Midbrain (tissue), 1 donor: ENCODE results near the gene CDCA4.

ENCODE experiments used
- DNase-seq: peaks from one replicate; lab custom pipeline; 2025; lab: John Stamatoyannopoulos, UW

The CDCA4 gene

GRCh38 chr14:105013150-105013785 is 7.6 kb downstream of the CDCA4 start:
- DNase-seq = peak; percentile 19

GRCh38 chr14:105012171-105012985 is 8.5 kb downstream of the CDCA4 start:
- no peak for DNase-seq

- no peak for DNase-seq
Observed at GRCh38 chr14:105011312-105011990, 9.4 kb downstream of the CDCA4 start.

GRCh38 chr14:105010891-105011291 is 10.0 kb downstream of the CDCA4 start:
- DNase-seq = no peak

GRCh38 chr14:105010106-105010505 is 10.8 kb downstream of the CDCA4 start:
- no peak for DNase-seq

GRCh38 chr14:105007593-105008264 is 13.2 kb downstream of the CDCA4 start:
- no peak for DNase-seq

GRCh38 chr14:105006831-105007592 is 13.9 kb downstream of the CDCA4 start:
- DNase-seq = no peak

- DNase-seq = no peak
Observed at GRCh38 chr14:105005929-105006830, 14.7 kb downstream of the CDCA4 start.

GRCh38 chr14:105005329-105005928 is 15.5 kb downstream of the CDCA4 start:
- no peak for DNase-seq

GRCh38 chr14:104999361-104999760 is 21.5 kb downstream of the CDCA4 start:
- no peak for DNase-seq

- DNase-seq = no peak
Observed at GRCh38 chr14:104998801-104999200, 22.1 kb downstream of the CDCA4 start.

GRCh38 chr14:104996483-104996882 is 24.4 kb downstream of the CDCA4 start:
- DNase-seq = no peak

- no peak for DNase-seq
Observed at GRCh38 chr14:104996032-104996431, 24.9 kb downstream of the CDCA4 start.

- no peak for DNase-seq
Observed at GRCh38 chr14:104994978-104995377, 25.9 kb downstream of the CDCA4 start.

GRCh38 chr14:104993808-104994591 is 26.9 kb downstream of the CDCA4 start:
- DNase-seq = no peak

GRCh38 chr14:104993306-104993705 is 27.6 kb downstream of the CDCA4 start:
- no peak for DNase-seq

GRCh38 chr14:104992501-104992900 is 28.4 kb downstream of the CDCA4 start:
- no peak for DNase-seq

- no peak for DNase-seq
Observed at GRCh38 chr14:104991896-104992230, 29.0 kb downstream of the CDCA4 start.

GRCh38 chr14:104989951-104990303 is 31.0 kb downstream of the CDCA4 start:
- DNase-seq = no peak
